Activated CD8-positive, alpha-beta memory T cell treated with anti-CD3 and anti-CD28 coated beads, Interleukin-2, amount 50 U/mL, for 24 hours (primary cell): ENCODE measurements around the gene GPR179.
"Not testable (repeated sequence)": the region's sequence is repeated elsewhere in the genome, so short reads cannot be mapped to it uniquely, and the experiment has no call there.

Experiments used
- DNase-seq: peaks from one replicate; pipeline ENCODE4 v3.0.0-alpha.2; 2020; ENCODE audit errors: extremely low read depth

GPR179 gene

GRCh38 chr17:38324772-38325171, 19.0 kb downstream of the GPR179 start:
- no peak for DNase-seq

DNA sequence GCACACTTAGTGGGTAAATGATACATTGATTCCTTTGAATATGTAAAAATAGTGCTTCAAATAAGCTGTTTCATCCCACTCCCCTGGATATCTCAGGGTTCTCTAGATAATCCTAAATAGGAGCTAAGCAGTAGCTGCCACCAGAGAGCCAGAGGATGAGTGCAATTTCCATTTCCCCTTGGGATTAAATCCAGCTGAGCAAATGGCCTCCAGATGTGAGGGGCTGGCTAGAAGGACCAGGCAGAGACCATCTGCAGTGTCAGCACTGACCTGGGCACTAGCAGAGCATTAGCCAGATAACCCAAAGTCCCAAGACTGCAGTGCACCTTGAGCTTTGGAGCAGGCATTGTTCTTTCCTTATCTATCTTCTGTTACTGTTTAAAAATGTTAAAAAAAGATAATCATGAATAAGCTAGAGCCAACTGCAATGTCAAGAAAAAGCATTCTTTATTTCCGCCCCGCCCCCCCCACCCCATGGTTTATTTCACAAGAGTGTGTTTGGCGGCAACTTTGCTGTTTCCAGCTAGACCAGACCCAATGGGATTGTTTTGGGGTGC, 19.5 kb downstream of the GPR179 start:
- DNase-seq, result no peak

DNA sequence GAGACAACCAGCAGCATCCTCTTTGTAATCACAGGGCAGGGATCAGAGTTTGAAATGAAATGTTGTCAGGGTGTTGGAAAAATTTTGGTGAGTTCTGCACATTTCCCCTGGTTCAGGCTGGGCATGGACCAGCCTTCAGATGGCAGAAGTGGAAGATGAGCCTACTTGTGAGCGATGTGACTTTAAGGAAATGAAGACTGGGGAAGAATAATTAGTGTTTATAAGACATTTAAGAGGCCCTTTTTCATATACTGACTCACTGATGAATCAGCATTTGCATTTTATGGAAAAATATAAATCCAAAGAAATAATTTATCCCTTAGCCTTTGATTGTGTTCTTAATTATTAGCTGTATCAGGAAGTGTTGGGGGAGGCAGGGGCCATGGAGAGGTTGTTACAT, 20.9 kb downstream of the GPR179 start:
- no peak for DNase-seq

DNA sequence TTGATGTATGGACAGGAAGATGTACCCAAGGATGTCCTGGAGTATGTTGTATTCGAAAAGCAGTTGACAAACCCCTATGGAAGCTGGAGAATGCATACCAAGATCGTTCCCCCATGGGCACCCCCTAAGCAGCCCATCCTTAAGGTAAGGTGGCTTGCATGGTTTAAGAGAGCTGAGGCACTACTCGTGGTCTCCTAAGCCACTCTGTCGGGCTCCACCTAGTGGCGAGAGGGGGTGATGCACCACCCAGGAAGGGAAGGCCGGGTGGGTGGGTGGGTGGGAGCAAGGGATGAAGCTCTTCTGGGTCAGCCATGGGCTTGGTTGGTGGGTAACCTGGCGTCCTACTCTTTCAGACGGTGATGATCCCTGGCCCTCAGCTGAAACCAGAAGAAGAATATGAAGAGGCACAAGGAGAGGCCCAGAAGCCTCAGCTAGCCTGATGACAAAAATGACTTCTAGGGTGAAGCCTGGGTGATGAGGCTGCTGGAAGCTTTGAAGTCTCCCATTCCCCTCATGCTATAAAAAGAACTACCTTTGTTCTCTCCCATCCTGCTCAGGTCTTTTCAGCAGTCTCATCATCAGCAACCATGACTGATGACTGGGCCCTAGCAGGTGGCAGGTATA, 21.5 kb downstream of the GPR179 start:
- peak; percentile 36 for DNase-seq

DNA sequence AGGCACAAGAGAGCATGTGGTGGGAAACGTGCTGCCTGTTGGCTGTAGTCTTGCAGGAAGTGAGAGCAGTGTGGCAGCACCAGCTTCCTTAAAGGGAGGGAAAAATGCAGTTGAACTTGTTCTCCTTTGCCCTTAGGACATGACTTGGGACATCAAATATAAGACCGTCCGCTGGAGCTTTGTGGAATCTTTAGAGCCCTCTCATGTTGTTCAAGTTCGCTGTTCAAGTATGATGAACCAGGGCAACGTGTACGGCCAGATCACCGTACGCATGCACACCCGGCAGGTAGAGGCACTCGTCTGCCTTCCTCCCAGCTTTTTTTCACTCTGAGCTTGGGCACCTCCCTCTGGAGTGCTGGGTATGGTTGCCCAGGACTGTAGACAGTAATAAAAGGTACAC, 23.3 kb downstream of the GPR179 start:
- no peak for DNase-seq

- no peak for DNase-seq
Observed at GRCh38 chr17:38317081-38317480, 26.7 kb downstream of the GPR179 start.

DNA sequence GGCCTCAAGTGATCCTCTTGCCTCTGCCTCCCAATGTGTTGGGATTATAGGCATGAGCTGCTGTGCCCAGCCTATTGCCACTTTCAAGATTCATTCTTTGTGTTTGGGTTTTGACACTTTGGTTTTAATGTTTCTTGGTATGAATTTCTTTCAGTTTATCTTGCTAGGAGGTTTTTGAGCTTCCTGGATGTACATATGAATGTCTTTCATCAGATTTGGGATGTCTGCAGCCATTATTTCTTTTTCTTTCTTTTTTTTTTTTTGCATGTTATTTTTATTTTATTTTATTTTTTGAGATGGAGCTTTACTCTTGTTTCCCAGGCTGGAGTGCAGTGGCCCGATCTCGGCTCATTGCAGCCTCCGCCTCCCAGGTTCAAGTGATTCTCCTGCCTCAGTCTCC, 28.3 kb downstream of the GPR179 start:
- DNase-seq, result no peak

DNA sequence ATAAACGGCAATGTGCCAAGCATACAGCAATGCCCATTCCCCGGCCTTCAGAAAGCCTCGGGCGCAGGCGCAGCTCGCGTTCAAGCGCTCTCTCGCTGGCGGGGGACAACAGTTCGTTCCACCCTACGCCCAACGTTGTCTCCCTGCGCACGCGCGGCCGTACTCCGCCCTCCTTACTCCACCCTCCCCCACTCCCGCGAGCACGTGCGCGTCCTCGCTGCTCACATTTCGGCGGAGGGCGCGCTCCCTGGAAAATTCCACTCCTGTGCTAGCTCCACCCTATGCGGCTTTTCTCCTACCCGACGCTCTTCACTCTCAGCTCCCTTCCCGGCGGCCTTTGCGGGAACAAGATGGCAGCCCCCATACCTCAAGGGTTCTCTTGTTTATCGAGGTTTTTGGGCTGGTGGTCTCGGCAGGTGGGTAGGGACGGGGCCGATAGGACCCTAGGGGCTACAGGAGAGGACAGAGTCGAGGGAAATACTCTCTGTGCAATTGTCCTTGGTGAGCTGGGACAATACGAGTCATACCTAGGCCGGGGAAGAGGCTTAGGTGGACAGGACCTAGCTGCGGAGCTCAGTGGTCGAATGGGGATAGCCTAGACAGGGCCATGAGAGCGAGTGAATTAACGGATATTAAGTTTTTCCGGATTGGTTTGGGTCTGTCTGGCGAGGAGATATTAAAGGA, 46.8 kb downstream of the GPR179 start, which contains the start of gene MRPL45:
MRPL45 (plus strand) TSS at position 335 of the 684 bp plus-strand sequence; CDS start at position 351, 16 bp downstream.
- DNase-seq, result peak; percentile 92

DNA sequence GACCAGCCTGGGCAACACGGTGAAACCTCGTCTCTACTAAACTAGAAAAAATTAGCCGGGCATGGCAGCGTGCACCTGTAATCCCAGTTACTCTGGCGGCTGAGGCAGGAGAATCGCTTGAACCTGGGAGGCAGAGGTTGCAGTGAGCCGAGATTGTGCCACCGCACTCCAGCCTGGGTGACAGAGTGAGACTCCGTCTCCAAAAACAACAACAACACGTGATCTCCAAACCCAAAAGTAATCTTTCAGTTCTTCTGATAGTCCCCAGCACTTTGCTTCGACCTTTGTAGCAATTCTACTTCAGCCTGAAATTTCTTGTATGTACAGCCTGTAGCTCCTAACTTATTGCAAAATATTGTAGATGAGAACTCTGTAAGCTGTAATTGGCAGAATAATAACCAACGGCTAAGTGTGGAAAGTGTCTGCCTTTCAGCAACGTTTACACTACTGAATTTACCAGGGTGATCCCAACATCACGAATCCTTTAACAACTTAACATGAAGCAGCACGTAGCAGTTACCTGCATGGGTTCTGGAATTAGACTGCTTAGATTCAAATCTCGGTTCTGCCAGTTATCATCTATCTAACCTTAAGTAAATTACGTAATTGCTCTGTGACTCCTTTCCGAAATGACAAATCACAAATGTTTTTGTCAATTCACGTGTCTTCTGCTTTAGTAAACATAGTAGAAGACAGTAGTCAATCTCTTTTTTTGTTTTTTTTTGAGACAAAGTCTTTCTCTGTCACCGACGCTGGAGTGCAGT, 48.0 kb downstream of the GPR179 start:
- DNase-seq, result not testable (repeated sequence)

DNA sequence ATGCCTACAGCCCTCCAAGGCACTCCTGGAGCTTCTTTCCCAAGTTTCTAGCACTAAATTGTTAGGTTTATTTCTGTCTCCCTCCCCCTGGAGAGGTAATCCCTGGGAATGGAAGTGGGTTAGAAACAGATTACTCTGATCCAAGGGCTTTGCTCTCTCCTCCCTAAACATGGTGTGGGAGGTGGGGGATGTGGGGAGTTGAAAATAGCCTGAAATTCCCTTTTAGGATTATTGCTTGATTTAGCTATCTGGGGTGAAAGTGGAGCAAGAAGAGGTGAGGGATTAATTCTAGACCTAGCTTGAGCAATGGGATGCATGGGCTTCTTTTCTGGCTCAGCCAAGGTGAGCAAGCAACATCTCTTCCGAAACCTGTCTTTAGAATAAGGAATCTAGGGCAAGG, 54.0 kb downstream of the GPR179 start:
- not testable (repeated sequence) for DNase-seq

- DNase-seq, result not testable (repeated sequence)
Observed at GRCh38 chr17:38288217-38288827, 55.4 kb downstream of the GPR179 start.

- DNase-seq, result not testable (repeated sequence)
Observed at GRCh38 chr17:38286501-38287091, 57.2 kb downstream of the GPR179 start.

DNA sequence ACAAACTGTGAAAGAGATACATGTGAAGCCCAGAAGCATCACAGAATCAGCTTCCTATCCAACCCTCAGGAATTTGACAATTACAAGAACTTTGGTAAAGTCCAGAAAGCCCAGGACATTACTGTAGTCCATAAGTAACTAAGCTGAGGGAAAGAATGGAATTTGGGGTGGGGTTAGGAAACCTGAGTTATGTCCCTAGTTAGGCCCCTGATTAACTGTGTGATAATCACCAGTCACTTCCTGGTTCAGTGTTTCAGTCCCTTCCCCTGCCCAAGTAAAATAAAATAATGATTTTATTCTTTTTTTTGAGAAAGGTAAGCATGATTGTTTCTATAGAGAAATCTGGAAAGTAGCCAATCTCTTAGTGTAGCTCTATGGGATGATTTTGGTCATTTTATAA, 57.8 kb downstream of the GPR179 start:
- DNase-seq, result not testable (repeated sequence)
